Measurements from ENCODE around the gene HSPA6. TPM values are rescaled to one million over a fixed set of nuclear protein-coding genes. Genes with fewer than 3 reads are reported as not detected.

The HSPA6 gene
- total RNA-seq, 1 donor, result 0.36 TPM

- H3K4me2 ChIP-seq (ENCODE audit: insufficient read depth, low read length), result no peak overlapping the region
- H3K27ac ChIP-seq (ENCODE audit: low read depth, low read length), result no peak overlapping the region
- no peaks in the 10 kb centered on the region for H4K20me1 ChIP-seq (ENCODE audit: insufficient read depth, low read length)
- no peak for TF ChIP-seq CTCF (IDR thresholded peaks at IDR 0.05; ENCODE audit: extremely low read depth, low read depth, low read length)
- H2AFZ ChIP-seq (ENCODE audit: low read length), result no peak overlapping the region
- H3K4me3 ChIP-seq (ENCODE audit: insufficient read depth, low read length), result no peak overlapping the region
- peaks cover 58% of the 10 kb centered on the region for H3K27me3 ChIP-seq (ENCODE audit: insufficient read depth, low read length)
- no peaks in the 10 kb centered on the region for H3K36me3 ChIP-seq (ENCODE audit: insufficient read depth, low read length)
- H3K9me3 ChIP-seq (ENCODE audit: low read depth, low read length), result no peaks in the 10 kb centered on the region
- DNase-seq (ENCODE audit: insufficient read length, low spot score, missing footprints), result no peak
- H3K79me2 ChIP-seq (ENCODE audit: insufficient read depth, low read length), result no peaks in the 10 kb centered on the region
- no peaks in the 10 kb centered on the region for H3K4me1 ChIP-seq (ENCODE audit: insufficient read depth, low read length)
Measured at GRCh38 chr1:161495490-161495889, 28.9 kb upstream of the HSPA6 start.

DNA sequence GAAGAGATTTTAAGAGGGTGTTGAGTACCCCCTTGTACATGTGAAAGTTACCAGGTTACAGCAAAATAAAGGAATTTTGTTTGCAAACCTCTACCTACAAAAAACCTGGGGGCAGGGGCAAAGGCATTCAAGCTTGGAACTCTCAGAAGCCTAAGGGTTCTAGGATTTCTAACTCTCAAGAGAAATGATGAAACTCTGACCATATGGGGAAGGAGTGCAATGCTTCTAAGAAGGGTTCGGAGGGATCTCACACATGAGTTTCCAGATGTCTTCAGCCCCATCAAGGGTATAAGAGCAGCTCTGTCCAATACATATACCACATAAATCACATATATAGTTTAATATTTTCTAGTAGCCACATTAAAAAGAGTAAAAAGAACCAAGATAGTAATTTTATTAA is 26.4 kb upstream of the HSPA6 start:
- Histone ChIP-seq H4K20me1 (ENCODE audit: insufficient read depth, low read length) (no peaks in the 10 kb centered on the region), H3K4me1 (ENCODE audit: insufficient read depth, low read length) (no peaks in the 10 kb centered on the region), H2AFZ (ENCODE audit: low read length) (no peak overlapping the region), H3K79me2 (ENCODE audit: insufficient read depth, low read length) (no peaks in the 10 kb centered on the region), H3K27me3 (ENCODE audit: insufficient read depth, low read length) (peaks cover 41% of the 10 kb centered on the region), H3K36me3 (ENCODE audit: insufficient read depth, low read length) (no peaks in the 10 kb centered on the region), H3K4me2 (ENCODE audit: insufficient read depth, low read length) (no peak overlapping the region), H3K9me3 (ENCODE audit: low read depth, low read length) (no peaks in the 10 kb centered on the region), H3K27ac (ENCODE audit: low read depth, low read length) (no peak overlapping the region), H3K4me3 (ENCODE audit: insufficient read depth, low read length) (no peak overlapping the region)
- TF ChIP-seq CTCF (IDR thresholded peaks at IDR 0.05; ENCODE audit: extremely low read depth, low read depth, low read length), result no peak
- no peak for DNase-seq (ENCODE audit: insufficient read length, low spot score, missing footprints)

- Histone ChIP-seq H3K79me2 (ENCODE audit: insufficient read depth, low read length) (no peaks in the 10 kb centered on the region), H3K4me3 (ENCODE audit: insufficient read depth, low read length) (no peak overlapping the region), H3K27me3 (ENCODE audit: insufficient read depth, low read length) (peaks cover 37% of the 10 kb centered on the region), H2AFZ (ENCODE audit: low read length) (no peak overlapping the region), H4K20me1 (ENCODE audit: insufficient read depth, low read length) (no peaks in the 10 kb centered on the region), H3K36me3 (ENCODE audit: insufficient read depth, low read length) (no peaks in the 10 kb centered on the region), H3K27ac (ENCODE audit: low read depth, low read length) (no peak overlapping the region), H3K4me2 (ENCODE audit: insufficient read depth, low read length) (no peak overlapping the region), H3K9me3 (ENCODE audit: low read depth, low read length) (no peaks in the 10 kb centered on the region), H3K4me1 (ENCODE audit: insufficient read depth, low read length) (no peaks in the 10 kb centered on the region)
- no peak for DNase-seq (ENCODE audit: insufficient read length, low spot score, missing footprints)
- no peak for TF ChIP-seq CTCF (IDR thresholded peaks at IDR 0.05; ENCODE audit: extremely low read depth, low read depth, low read length)
Measured at GRCh38 chr1:161498646-161499045, 25.7 kb upstream of the HSPA6 start.

GRCh38 chr1:161499099-161500039 is 25.0 kb upstream of the HSPA6 start:
- H2AFZ ChIP-seq (ENCODE audit: low read length), result no peak overlapping the region
- no peak for DNase-seq (ENCODE audit: insufficient read length, low spot score, missing footprints)
- no peaks in the 10 kb centered on the region for H3K4me1 ChIP-seq (ENCODE audit: insufficient read depth, low read length)
- TF ChIP-seq CTCF (IDR thresholded peaks at IDR 0.05; ENCODE audit: extremely low read depth, low read depth, low read length), result no peak
- no peak overlapping the region for H3K4me2 ChIP-seq (ENCODE audit: insufficient read depth, low read length)
- H3K27me3 ChIP-seq (ENCODE audit: insufficient read depth, low read length), result peaks cover 34% of the 10 kb centered on the region
- no peaks in the 10 kb centered on the region for H3K36me3 ChIP-seq (ENCODE audit: insufficient read depth, low read length)
- H4K20me1 ChIP-seq (ENCODE audit: insufficient read depth, low read length), result no peaks in the 10 kb centered on the region
- no peaks in the 10 kb centered on the region for H3K9me3 ChIP-seq (ENCODE audit: low read depth, low read length)
- no peaks in the 10 kb centered on the region for H3K79me2 ChIP-seq (ENCODE audit: insufficient read depth, low read length)
- no peak overlapping the region for H3K4me3 ChIP-seq (ENCODE audit: insufficient read depth, low read length)
- no peak overlapping the region for H3K27ac ChIP-seq (ENCODE audit: low read depth, low read length)

Measured in osteoblast (primary cell).